ENCODE results near the gene RUNX3. TPM values are rescaled to one million over a fixed set of nuclear protein-coding genes. Genes with fewer than 3 reads are reported as not detected.

Gene RUNX3
- total and polyA plus RNA-seq, 8 donors: 0.29 to 6.1 (median 2.6) TPM; not detected in 1

DNA sequence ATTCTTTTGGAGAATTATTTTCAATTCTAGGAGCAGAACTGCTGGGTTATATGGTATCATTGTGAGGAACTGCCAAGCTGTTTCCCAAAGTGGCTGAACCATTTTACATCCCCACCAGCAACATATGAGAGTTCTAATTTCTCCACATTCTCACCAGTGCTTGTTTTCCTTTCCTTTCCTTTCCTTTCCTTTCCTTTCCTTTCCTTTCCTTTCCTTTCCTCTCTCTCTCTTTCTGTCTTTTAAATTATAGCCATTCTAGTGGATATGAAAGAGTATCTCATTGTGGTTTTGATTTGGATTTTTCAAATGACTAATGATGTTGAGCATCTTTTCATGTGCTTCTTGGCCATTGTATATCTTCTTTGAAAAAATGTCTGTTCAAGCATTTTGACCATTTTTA, 45.3 kb downstream of the RUNX3 start:
- Histone ChIP-seq H3K27ac (no peak overlapping the region), H3K4me1 (no peaks in the 10 kb centered on the region), H3K9me3 (peaks cover 0 to 7% (median 0%) of the 10 kb centered on the region in 4 donors), H3K36me3 (no peaks in the 10 kb centered on the region), H3K27me3 (peaks cover 0 to 7% (median 0%) of the 10 kb centered on the region in 3 donors), H3K4me3 (no peak overlapping the region)
- no peak for TF ChIP-seq CTCF (IDR thresholded peaks at IDR 0.05)
- no peak for TF ChIP-seq POLR2AphosphoS5 (IDR thresholded peaks at IDR 0.05)
- TF ChIP-seq POLR2A (IDR thresholded peaks at IDR 0.05): no peak
- no peak for TF ChIP-seq EP300 (IDR thresholded peaks at IDR 0.05)
- intact Hi-C loops (cut with DNase I; ENCODE audit: low total_unique reads): no loop called here
- DNase-seq: no peak

GRCh38 chr1:24881034-24881433, 49.0 kb downstream of the RUNX3 start:
- intact Hi-C loops (cut with DNase I; ENCODE audit: low total_unique reads): no loop called here
- DNase-seq: no peak
- TF ChIP-seq CTCF (IDR thresholded peaks at IDR 0.05): no peak
- TF ChIP-seq POLR2AphosphoS5 (IDR thresholded peaks at IDR 0.05): no peak
- no peak for TF ChIP-seq POLR2A (IDR thresholded peaks at IDR 0.05)
- no peak for TF ChIP-seq EP300 (IDR thresholded peaks at IDR 0.05)
- Histone ChIP-seq H3K27me3 (peaks cover 0 to 26% (median 0%) of the 10 kb centered on the region in 3 donors), H3K4me1 (no peaks in the 10 kb centered on the region), H3K9me3 (peaks cover 0 to 7% (median 0%) of the 10 kb centered on the region in 4 donors), H3K27ac (no peak overlapping the region), H3K36me3 (no peaks in the 10 kb centered on the region), H3K4me3 (no peak overlapping the region)
- WGBS, 5 donors: 21 to 57% (median 41%) methylated on average over 1 of the region's 1 CpG

DNA sequence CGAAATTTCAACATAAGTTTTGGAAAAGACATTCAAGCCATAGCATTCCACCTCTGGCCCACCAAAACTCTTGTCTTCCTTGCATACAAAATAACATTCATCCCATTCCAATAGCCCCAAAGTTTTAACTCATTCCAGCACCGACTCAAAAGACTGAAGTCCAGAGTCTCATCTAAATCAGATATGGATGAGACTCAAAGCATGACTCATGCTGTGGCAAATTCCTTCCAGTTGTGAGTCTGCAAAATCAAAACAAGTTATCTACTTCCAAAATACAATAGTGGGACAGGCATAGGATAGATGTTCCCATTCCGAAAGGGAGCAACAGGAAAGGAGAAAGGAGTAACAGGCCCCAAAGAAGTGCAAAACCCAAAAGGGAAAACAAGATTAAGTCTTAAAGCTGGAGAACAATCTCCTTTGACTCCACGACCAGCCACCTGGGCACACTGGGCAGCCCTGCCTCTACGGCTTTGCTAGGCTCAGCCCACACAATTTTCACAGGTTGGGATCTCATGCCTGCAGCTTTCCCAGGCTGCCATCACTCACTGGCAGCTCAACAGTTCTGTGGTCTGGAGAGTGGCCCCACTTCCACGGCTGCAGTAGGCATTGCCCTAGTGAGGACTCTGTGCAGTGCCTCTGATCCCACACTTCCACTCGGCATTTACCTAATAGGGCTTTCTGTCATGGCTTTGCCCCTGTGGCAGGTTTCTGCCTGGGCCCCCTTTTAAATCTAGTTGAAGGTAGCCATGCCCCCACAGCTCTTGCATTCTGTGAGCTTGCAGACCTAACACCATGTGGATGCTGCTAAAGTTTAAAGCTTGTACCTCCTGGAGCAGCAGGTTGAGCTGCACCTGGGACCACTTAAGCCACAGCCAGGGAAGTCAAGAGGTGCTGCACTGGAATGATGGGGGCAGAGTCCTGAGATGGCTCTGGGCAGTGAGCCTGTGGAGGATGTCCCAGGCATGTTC, 51.0 kb downstream of the RUNX3 start:
- no peak for TF ChIP-seq POLR2AphosphoS5 (IDR thresholded peaks at IDR 0.05)
- no peak for TF ChIP-seq EP300 (IDR thresholded peaks at IDR 0.05)
- no peak for TF ChIP-seq POLR2A (IDR thresholded peaks at IDR 0.05)
- TF ChIP-seq CTCF (IDR thresholded peaks at IDR 0.05): no peak
- Histone ChIP-seq H3K36me3 (no peaks in the 10 kb centered on the region), H3K4me1 (no peaks in the 10 kb centered on the region), H3K9me3 (peaks cover 0 to 7% (median 0%) of the 10 kb centered on the region in 4 donors), H3K27me3 (peaks cover 0 to 26% (median 0%) of the 10 kb centered on the region in 3 donors), H3K27ac (no peak overlapping the region), H3K4me3 (no peak overlapping the region)
- intact Hi-C loops (cut with DNase I; ENCODE audit: low total_unique reads): no loop called here
- DNase-seq: peak in 1 of 2 donors; percentile 19
- 80 to 89% (median 86%) methylated on average over 6 to 7 of the region's 7 CpGs for WGBS, 5 donors

- TF ChIP-seq EP300 (IDR thresholded peaks at IDR 0.05) (no peak), CTCF (IDR thresholded peaks at IDR 0.05) (no peak), POLR2A (IDR thresholded peaks at IDR 0.05) (no peak), POLR2AphosphoS5 (IDR thresholded peaks at IDR 0.05) (no peak)
- Histone ChIP-seq H3K27me3 (peaks cover 0 to 30% (median 0%) of the 10 kb centered on the region in 3 donors), H3K27ac (no peak overlapping the region), H3K4me3 (no peak overlapping the region), H3K36me3 (no peaks in the 10 kb centered on the region), H3K9me3 (no peaks in the 10 kb centered on the region), H3K4me1 (no peaks in the 10 kb centered on the region)
- intact Hi-C loops (cut with DNase I; ENCODE audit: low total_unique reads): no loop called here
- no peak for DNase-seq
- WGBS, 5 donors: 79 to 90% (median 82%) methylated on average over 6 of the region's 6 CpGs
Measured at GRCh38 chr1:24878045-24878444, 52.0 kb downstream of the RUNX3 start.
